DND-41 (cell line): ENCODE data around the gene KCNMA1.

Experiments
- CTCF ChIP-seq: IDR thresholded peaks from 2 replicates; pipeline ENCODE4 v1.5.1; 2012; ENCODE audit warnings: borderline replicate concordance, low read length, moderate library complexity, mild to moderate bottlenecking; ENCODE audit not compliant: poor library complexity, severe bottlenecking; ENCODE audit errors: extremely low read depth
- EZH2 ChIP-seq: IDR thresholded peaks from 3 replicates; pipeline ENCODE4 v1.6.1; 2012; ENCODE audit warnings: borderline replicate concordance, low read depth, mild to moderate bottlenecking, moderate library complexity, low read length, inconsistent platforms; ENCODE audit not compliant: severe bottlenecking

GRCh38 chr10:77378366-77379349 lies 258.9 kb downstream of the KCNMA1 start:
- TF ChIP-seq EZH2 = no peak
- TF ChIP-seq CTCF = no peak
